ENCODE data around the gene RNFT2. TPM values are rescaled to one million over a fixed set of nuclear protein-coding genes. Genes with fewer than 3 reads are reported as not detected.
"Not testable (repeated sequence)": the region's sequence is repeated elsewhere in the genome, so short reads cannot be mapped to it uniquely, and the experiment has no call there.

The RNFT2 gene
- total RNA-seq, 1 experiment from 2014 or later = 10.4 TPM

DNA sequence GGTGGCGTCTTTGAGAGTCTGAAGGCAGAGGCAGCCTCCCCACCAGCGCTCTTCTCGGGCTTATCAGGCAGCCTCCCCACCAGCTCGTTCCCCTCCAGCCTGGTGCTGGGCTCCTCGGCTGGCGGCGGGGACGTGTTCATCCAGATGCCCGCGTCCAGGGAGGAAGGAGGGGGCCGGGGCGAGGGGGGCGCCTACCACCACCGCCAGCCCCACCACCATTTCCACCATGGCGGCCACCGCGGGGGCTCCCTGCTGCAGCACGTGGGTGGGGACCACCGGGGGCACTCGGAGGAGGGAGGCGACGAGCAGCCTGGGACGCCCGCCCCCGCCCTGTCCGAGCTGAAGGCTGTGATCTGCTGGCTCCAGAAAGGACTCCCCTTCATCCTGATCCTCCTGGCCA, 11.8 kb downstream of the RNFT2 start:
- Histone ChIP-seq H3K4me3 (no peak overlapping the region), H3K4me1 (no peaks in the 10 kb centered on the region), H3K27me3 (no peaks in the 10 kb centered on the region), H3K27ac (no peak overlapping the region), H3K36me3 (no peaks in the 10 kb centered on the region), H3K9me3 (replicated peaks) (no peaks in the 10 kb centered on the region)
- DNase-seq = no peak

DNA sequence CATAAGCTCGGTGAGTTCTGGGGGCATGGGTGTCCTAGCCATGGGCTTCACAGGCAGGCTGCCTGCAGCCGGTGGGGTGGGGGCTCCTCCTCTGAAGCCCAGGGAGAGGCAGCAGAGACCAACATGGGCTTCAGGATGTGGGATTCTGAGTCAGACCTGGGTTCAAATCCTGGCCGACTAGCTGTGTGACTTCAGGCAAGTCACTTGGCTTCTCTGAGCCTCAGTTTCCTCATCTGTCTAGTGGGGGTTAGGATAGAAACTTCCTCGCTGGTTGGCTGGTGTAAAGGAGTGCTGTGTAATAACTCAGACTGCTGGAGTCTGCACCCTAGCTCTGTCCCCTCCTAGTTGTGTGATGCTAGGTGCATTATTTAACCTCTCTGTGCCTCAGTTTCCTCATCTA, 12.2 kb downstream of the RNFT2 start:
- Histone ChIP-seq H3K27ac (no peak overlapping the region), H3K4me1 (no peaks in the 10 kb centered on the region), H3K27me3 (no peaks in the 10 kb centered on the region), H3K4me3 (no peak overlapping the region), H3K9me3 (replicated peaks) (no peaks in the 10 kb centered on the region), H3K36me3 (no peaks in the 10 kb centered on the region)
- no peak for DNase-seq

- H3K4me3 ChIP-seq; H3K36me3 ChIP-seq; DNase-seq; H3K9me3 ChIP-seq (replicated peaks); H3K4me1 ChIP-seq; H3K27me3 ChIP-seq; H3K27ac ChIP-seq: not testable (repeated sequence)
Measured at GRCh38 chr12:116754097-116754496, 16.0 kb downstream of the RNFT2 start.

DNA sequence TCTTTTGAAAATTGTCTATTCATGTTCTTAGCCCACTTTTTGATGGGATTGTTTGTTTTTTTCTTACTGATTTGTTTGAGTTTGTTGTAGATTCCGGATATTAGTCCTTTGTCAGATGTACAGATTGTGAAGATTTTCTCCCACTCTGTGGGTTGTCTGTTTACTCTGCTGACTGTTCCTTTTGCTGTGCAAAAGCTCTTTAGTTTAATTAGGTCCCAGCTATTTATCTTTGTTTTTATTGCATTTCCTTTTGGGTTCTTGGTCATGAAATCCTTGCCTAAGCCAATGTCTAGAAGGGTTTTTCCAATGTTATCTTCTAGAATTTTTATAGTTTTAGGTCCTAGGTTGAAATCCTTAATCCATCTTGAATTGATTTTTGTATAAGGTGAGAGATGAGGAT, 16.7 kb downstream of the RNFT2 start:
- not testable (repeated sequence) for H3K9me3 ChIP-seq (replicated peaks); H3K36me3 ChIP-seq; H3K27ac ChIP-seq; DNase-seq; H3K4me3 ChIP-seq; H3K27me3 ChIP-seq; H3K4me1 ChIP-seq

DNA sequence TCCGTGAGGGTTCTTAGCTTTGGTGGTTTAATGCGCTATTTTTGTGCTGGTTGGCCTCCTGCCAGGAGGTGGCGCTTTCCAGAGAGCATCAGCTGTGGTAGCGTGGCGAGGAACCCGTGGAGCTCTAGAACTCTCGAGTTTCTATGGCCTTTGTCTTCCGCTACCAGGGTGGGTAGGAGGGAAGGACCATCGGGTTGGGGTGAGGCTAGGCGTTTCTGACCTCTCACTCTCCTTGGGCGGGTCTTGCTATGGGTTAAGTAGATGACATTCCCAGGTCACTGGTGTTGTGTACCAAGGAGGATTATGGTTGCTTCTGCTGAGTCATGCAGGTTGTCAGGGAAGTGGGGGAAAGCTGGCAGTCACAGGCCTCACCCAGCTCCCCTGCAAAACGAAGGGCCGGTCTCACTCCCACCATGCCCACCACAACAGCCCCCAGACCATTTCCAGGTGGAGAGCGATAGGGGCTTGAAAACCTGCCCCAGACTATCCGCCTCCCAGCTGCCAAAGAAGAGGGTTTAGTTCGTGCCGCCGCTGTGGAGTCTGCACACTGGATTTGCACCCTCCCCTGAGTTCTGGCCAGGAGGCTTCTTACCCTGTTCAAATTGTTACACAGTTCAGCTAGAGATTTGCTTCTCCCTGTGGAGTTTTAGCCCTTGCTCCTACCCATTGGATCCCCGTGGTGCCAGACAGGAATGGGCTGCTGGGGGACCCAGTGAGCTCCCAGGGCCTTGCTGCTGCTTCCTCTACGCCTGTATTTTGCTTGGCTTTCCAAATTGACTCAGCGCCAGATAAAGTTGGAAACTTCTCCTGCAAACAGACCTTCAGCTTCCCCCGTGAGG, 21.9 kb downstream of the RNFT2 start:
- H3K27ac ChIP-seq = no peak overlapping the region
- no peaks in the 10 kb centered on the region for H3K36me3 ChIP-seq
- H3K4me1 ChIP-seq = no peaks in the 10 kb centered on the region
- DNase-seq = peak in 1 of 2 experiments; percentile 6
- no peaks in the 10 kb centered on the region for H3K9me3 ChIP-seq (replicated peaks)
- H3K4me3 ChIP-seq = no peak overlapping the region
- H3K27me3 ChIP-seq = no peaks in the 10 kb centered on the region

DNA sequence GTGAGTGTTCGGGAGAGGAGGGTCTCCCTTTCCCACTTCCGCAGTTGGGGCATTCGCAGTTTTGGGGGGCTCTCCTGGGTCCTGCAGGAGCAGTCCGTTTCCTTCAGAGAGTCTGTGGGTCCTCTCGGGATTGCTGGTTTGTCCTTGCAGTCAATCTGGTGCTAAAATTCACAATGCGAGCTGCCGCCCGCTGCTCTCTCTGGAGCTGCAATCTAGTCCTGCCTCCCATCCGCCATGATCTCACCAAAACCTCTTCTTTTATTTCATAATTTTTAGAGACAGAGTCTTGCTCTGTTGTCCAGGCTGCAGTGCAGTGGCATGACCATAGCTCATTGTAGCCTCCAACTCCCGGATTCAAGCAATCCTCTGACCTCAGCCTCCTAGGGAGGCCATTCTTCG, 22.5 kb downstream of the RNFT2 start:
- Histone ChIP-seq H3K27me3 (no peaks in the 10 kb centered on the region), H3K27ac (no peak overlapping the region), H3K9me3 (replicated peaks) (no peaks in the 10 kb centered on the region), H3K36me3 (no peaks in the 10 kb centered on the region), H3K4me3 (no peak overlapping the region), H3K4me1 (no peaks in the 10 kb centered on the region)
- no peak for DNase-seq

GRCh38 chr12:116761499-116761898, 23.4 kb downstream of the RNFT2 start:
- no peaks in the 10 kb centered on the region for H3K9me3 ChIP-seq (replicated peaks)
- H3K4me3 ChIP-seq = no peak overlapping the region
- no peaks in the 10 kb centered on the region for H3K27me3 ChIP-seq
- no peaks in the 10 kb centered on the region for H3K4me1 ChIP-seq
- no peaks in the 10 kb centered on the region for H3K36me3 ChIP-seq
- H3K27ac ChIP-seq = no peak overlapping the region
- DNase-seq = no peak

DNA sequence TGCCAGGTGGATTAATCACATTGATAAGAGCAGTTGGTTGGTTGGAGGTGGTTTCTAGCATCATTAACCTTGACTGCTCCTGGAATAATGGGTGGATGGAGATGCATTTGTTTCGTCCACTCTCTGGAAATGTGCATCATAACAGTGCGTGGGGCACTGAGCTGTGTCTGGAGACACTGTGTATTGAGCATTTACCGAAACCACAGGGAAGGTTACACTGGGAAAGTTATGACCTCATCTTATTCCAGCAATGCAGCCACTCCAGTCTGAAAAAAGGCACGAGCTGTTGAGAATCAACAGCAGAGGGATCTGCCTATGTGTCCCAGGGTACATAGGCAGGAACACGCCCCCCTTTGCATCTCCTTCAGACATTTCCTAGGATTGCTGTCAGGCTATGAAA, 27.2 kb downstream of the RNFT2 start:
- Histone ChIP-seq H3K27ac (no peak overlapping the region), H3K27me3 (no peaks in the 10 kb centered on the region), H3K4me1 (no peaks in the 10 kb centered on the region), H3K36me3 (no peaks in the 10 kb centered on the region), H3K4me3 (no peak overlapping the region), H3K9me3 (replicated peaks) (no peaks in the 10 kb centered on the region)
- no peak for DNase-seq

GRCh38 chr12:116766285-116766684, 28.2 kb downstream of the RNFT2 start:
- no peaks in the 10 kb centered on the region for H3K27me3 ChIP-seq
- DNase-seq = no peak
- no peaks in the 10 kb centered on the region for H3K36me3 ChIP-seq
- H3K27ac ChIP-seq = no peak overlapping the region
- no peak overlapping the region for H3K4me3 ChIP-seq
- no peaks in the 10 kb centered on the region for H3K9me3 ChIP-seq (replicated peaks)
- no peaks in the 10 kb centered on the region for H3K4me1 ChIP-seq

DNA sequence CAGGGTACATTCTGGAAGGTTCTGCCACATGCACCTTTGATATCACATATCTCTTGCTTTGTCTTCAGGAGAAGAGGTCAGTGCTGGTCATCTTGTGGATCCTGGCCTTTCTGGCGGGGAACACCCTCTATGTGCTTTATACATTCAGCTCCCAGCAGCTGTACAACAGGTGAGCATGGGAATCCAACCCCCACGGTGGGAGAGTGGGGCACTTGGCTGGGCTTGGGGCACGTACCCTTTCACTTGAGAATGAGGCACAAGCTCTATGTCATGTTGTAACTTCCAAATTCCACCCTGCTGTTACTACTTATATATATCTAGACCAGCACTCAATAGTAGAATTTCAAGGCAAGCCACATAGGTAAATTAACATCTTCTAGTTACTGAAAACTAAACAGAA, 28.6 kb downstream of the RNFT2 start:
- Histone ChIP-seq H3K4me3 (no peak overlapping the region), H3K9me3 (replicated peaks) (no peaks in the 10 kb centered on the region)

GRCh38 chr12:116771651-116772050, 33.5 kb downstream of the RNFT2 start:
- H3K27ac ChIP-seq = no peak overlapping the region

More for the DNA sequence above, 28.6 kb downstream of the RNFT2 start:
- no peaks in the 10 kb centered on the region for H3K36me3 ChIP-seq
- DNase-seq = no peak
- H3K27ac ChIP-seq = no peak overlapping the region
- H3K4me1 ChIP-seq = no peaks in the 10 kb centered on the region
- no peaks in the 10 kb centered on the region for H3K27me3 ChIP-seq

GRCh38 chr12:116773276-116773731, 35.2 kb downstream of the RNFT2 start:
- no peaks in the 10 kb centered on the region; the same call in 1 of the 2 replicates for H3K36me3 ChIP-seq
- H3K27me3 ChIP-seq = no peaks in the 10 kb centered on the region
- no peak overlapping the region for H3K4me3 ChIP-seq
- H3K27ac ChIP-seq = no peak overlapping the region
- DNase-seq = no peak
- no peaks in the 10 kb centered on the region for H3K9me3 ChIP-seq (replicated peaks)
- H3K4me1 ChIP-seq = no peaks in the 10 kb centered on the region

More at GRCh38 chr12:116771651-116772050, 33.5 kb downstream of the RNFT2 start:
- Histone ChIP-seq H3K4me1 (no peaks in the 10 kb centered on the region), H3K27me3 (no peaks in the 10 kb centered on the region), H3K36me3 (no peaks in the 10 kb centered on the region; the same call in 1 of the 2 replicates), H3K4me3 (no peak overlapping the region), H3K9me3 (replicated peaks) (no peaks in the 10 kb centered on the region)
- DNase-seq = no peak

GRCh38 chr12:116774020-116774419, 35.9 kb downstream of the RNFT2 start:
- Histone ChIP-seq H3K4me3 (no peak overlapping the region), H3K4me1 (no peaks in the 10 kb centered on the region), H3K36me3 (no peaks in the 10 kb centered on the region; the same call in 1 of the 2 replicates), H3K27ac (no peak overlapping the region), H3K9me3 (replicated peaks) (no peaks in the 10 kb centered on the region), H3K27me3 (no peaks in the 10 kb centered on the region)
- DNase-seq = no peak

- Histone ChIP-seq H3K36me3 (no peaks in the 10 kb centered on the region; the same call in 1 of the 2 replicates), H3K27me3 (no peaks in the 10 kb centered on the region), H3K27ac (no peak overlapping the region), H3K4me3 (no peak overlapping the region), H3K9me3 (replicated peaks) (no peaks in the 10 kb centered on the region), H3K4me1 (no peaks in the 10 kb centered on the region)
- no peak for DNase-seq
Measured at GRCh38 chr12:116777245-116777644, 39.1 kb downstream of the RNFT2 start.

DNA sequence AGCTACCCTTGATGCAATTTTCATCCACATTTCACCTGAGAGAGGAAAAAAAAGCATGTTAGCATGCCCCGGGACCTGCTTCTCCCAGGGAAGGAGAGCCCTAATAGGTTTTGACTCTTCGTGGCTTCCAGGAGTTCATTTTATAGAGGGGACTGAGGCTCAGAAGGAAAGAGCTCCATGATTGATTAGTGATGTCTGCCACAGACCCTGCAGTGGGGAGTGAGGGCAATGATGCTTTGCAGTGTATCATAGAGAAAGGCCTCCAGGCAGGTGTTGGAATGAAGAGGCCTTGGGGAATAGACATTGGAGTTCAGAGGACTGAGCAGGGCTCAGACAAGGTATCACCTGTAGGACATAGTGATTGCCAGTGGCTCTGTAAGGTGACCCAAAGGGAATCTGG, 41.5 kb downstream of the RNFT2 start:
- H3K9me3 ChIP-seq (replicated peaks) = no peaks in the 10 kb centered on the region
- DNase-seq = no peak
- H3K27me3 ChIP-seq = no peaks in the 10 kb centered on the region
- H3K36me3 ChIP-seq = no peaks in the 10 kb centered on the region
- H3K4me1 ChIP-seq = no peaks in the 10 kb centered on the region
- no peak overlapping the region for H3K27ac ChIP-seq
- H3K4me3 ChIP-seq = no peak overlapping the region

- Histone ChIP-seq H3K36me3 (no peaks in the 10 kb centered on the region), H3K4me1 (no peaks in the 10 kb centered on the region), H3K9me3 (replicated peaks) (no peaks in the 10 kb centered on the region), H3K27ac (no peak overlapping the region), H3K27me3 (no peaks in the 10 kb centered on the region), H3K4me3 (no peak overlapping the region)
- no peak for DNase-seq
Measured at GRCh38 chr12:116780942-116781341, 42.8 kb downstream of the RNFT2 start.
